Measurements from ENCODE around the gene DLG2. TPM values are rescaled to one million over a fixed set of nuclear protein-coding genes. Genes with fewer than 3 reads are reported as not detected.
"Not testable (repeated sequence)": the region's sequence is repeated elsewhere in the genome, so short reads cannot be mapped to it uniquely, and the experiment has no call there.

The DLG2 gene
- total RNA-seq, 3 donors from 2014 or later (not counting 1 experiment from before 2014, with no cell fraction given): 1.7 to 2.9 (median 2.2) TPM

- whole genome bisulfite sequencing (ENCODE audit: insufficient coverage): 18% methylated on average over 3 of the region's 4 CpGs
- H3K36me3 ChIP-seq (ENCODE audit: control insufficient read depth, insufficient read depth, low read length): peaks cover 41% of the 10 kb centered on the region
- no peak for DNase-seq
- no peak overlapping the region for H3K4me3 ChIP-seq (ENCODE audit: low read length)
- no peaks in the 10 kb centered on the region for H3K9me3 Mint-ChIP-seq
- H3K4me3 Mint-ChIP-seq: peak overlapping the region; percentile 98
- H3K27me3 Mint-ChIP-seq (ENCODE audit: low read depth in 2 of 2): no peaks in the 10 kb centered on the region
- H3K27ac Mint-ChIP-seq: peak overlapping the region; percentile 31 to 98
- no peak for ATAC-seq
- H3K27me3 ChIP-seq (ENCODE audit: control insufficient read depth, insufficient read depth, low read length): no peaks in the 10 kb centered on the region
- no peaks in the 10 kb centered on the region for H3K9me3 ChIP-seq (ENCODE audit: control insufficient read depth, insufficient read depth, low read length)
- peaks cover 11% of the 10 kb centered on the region for H3K4me1 ChIP-seq (ENCODE audit: control insufficient read depth, insufficient read depth, low read length)
- intact Hi-C loops (cut with micrococcal nuclease): loop anchor here (5.0 kb wide), 1 partner anchor 405 kb away; the partner anchor contains the start of gene PICALM
- H3K27ac ChIP-seq (ENCODE audit: low read length): no peak overlapping the region
- H3K4me1 Mint-ChIP-seq: peaks cover 64 to 74% of the 10 kb centered on the region in 2 donors
- no peak for TF ChIP-seq CTCF (IDR thresholded peaks at IDR 0.05)
- H3K36me3 Mint-ChIP-seq: peaks cover 7% of the 10 kb centered on the region
These were observed 35.0 kb upstream of the DLG2 start for GRCh38 chr11:85661972-85662664.

GRCh38 chr11:85658180-85658579 is 31.0 kb upstream of the DLG2 start:
- no peak for DNase-seq
- peaks cover 7% of the 10 kb centered on the region for H3K36me3 Mint-ChIP-seq
- peak overlapping the region in 1 of 2 donors; percentile 79 for H3K27ac Mint-ChIP-seq
- H3K27me3 Mint-ChIP-seq (ENCODE audit: low read depth in 2 of 2): no peaks in the 10 kb centered on the region
- intact Hi-C loops (cut with micrococcal nuclease): no loop called here
- no peak overlapping the region for H3K4me3 Mint-ChIP-seq
- Histone ChIP-seq H3K9me3 (ENCODE audit: control insufficient read depth, insufficient read depth, low read length) (no peaks in the 10 kb centered on the region), H3K4me1 (ENCODE audit: control insufficient read depth, insufficient read depth, low read length) (peaks cover 9% of the 10 kb centered on the region), H3K4me3 (ENCODE audit: low read length) (no peak overlapping the region), H3K27me3 (ENCODE audit: control insufficient read depth, insufficient read depth, low read length) (no peaks in the 10 kb centered on the region), H3K27ac (ENCODE audit: low read length) (no peak overlapping the region), H3K36me3 (ENCODE audit: control insufficient read depth, insufficient read depth, low read length) (peaks cover 63% of the 10 kb centered on the region)
- H3K4me1 Mint-ChIP-seq: peaks cover 45 to 54% of the 10 kb centered on the region in 2 donors
- TF ChIP-seq CTCF (IDR thresholded peaks at IDR 0.05): no peak
- no CpG with 5 or more reads among the region's 1 CpG for WGBS (ENCODE audit: insufficient coverage)
- ATAC-seq: no peak
- no peaks in the 10 kb centered on the region for H3K9me3 Mint-ChIP-seq

GRCh38 chr11:85656777-85657176 is 29.6 kb upstream of the DLG2 start:
- Mint-ChIP-seq H3K36me3 (peaks cover 7% of the 10 kb centered on the region), H3K4me3 (no peak overlapping the region), H3K4me1 (peaks cover 46 to 56% of the 10 kb centered on the region in 2 donors), H3K9me3 (no peaks in the 10 kb centered on the region), H3K27ac (peak overlapping the region in 1 of 2 donors; percentile 79), H3K27me3 (ENCODE audit: low read depth in 2 of 2) (no peaks in the 10 kb centered on the region)
- WGBS (ENCODE audit: insufficient coverage): no CpG with 5 or more reads among the region's 1 CpG
- Histone ChIP-seq H3K4me1 (ENCODE audit: control insufficient read depth, insufficient read depth, low read length) (peaks cover under 1% of the 10 kb centered on the region), H3K27ac (ENCODE audit: low read length) (no peak overlapping the region), H3K4me3 (ENCODE audit: low read length) (no peak overlapping the region), H3K36me3 (ENCODE audit: control insufficient read depth, insufficient read depth, low read length) (peaks cover 67% of the 10 kb centered on the region), H3K27me3 (ENCODE audit: control insufficient read depth, insufficient read depth, low read length) (no peaks in the 10 kb centered on the region), H3K9me3 (ENCODE audit: control insufficient read depth, insufficient read depth, low read length) (no peaks in the 10 kb centered on the region)
- TF ChIP-seq CTCF (IDR thresholded peaks at IDR 0.05): no peak
- DNase-seq (no peak), ATAC-seq (no peak)
- intact Hi-C loops (cut with micrococcal nuclease): no loop called here

GRCh38 chr11:85654343-85654742 is 27.2 kb upstream of the DLG2 start:
- ATAC-seq; H3K27me3 ChIP-seq (ENCODE audit: control insufficient read depth, insufficient read depth, low read length); DNase-seq; H3K27ac Mint-ChIP-seq; intact Hi-C loops (cut with micrococcal nuclease); H3K27ac ChIP-seq (ENCODE audit: low read length); H3K36me3 Mint-ChIP-seq; H3K4me3 Mint-ChIP-seq; H3K4me3 ChIP-seq (ENCODE audit: low read length); H3K27me3 Mint-ChIP-seq (ENCODE audit: low read depth in 2 of 2); H3K4me1 ChIP-seq (ENCODE audit: control insufficient read depth, insufficient read depth, low read length); H3K9me3 ChIP-seq (ENCODE audit: control insufficient read depth, insufficient read depth, low read length); H3K9me3 Mint-ChIP-seq: not testable (repeated sequence)
- 100% methylated on average over 1 of the region's 4 CpGs for WGBS (ENCODE audit: insufficient coverage)
- H3K36me3 ChIP-seq (ENCODE audit: control insufficient read depth, insufficient read depth, low read length): peaks cover 47% of the 10 kb centered on the region
- H3K4me1 Mint-ChIP-seq: peaks cover 29 to 38% of the 10 kb centered on the region in 2 donors
